Lung (tissue), 12 donors: Measurements from ENCODE around the gene STIM2. TPM values are rescaled to one million over a fixed set of nuclear protein-coding genes. Genes with fewer than 3 reads are reported as not detected.

Experiments
- ATAC-seq: fragments of 200-7000 bp; cut with Tn5 transposase; one replicate; pipeline ENCODE4 v1.9.1; 2020; ENCODE audit warnings: moderate number of reproducible peaks; ENCODE audit not compliant: insufficient read depth, low FRiP score
- DNase-seq, 3 donors: peaks; one replicate each; pipeline ENCODE4 v3.0.0-alpha.2; 2013 to 2017
- H3K27ac ChIP-seq, 2 donors: one replicate each; pipeline ENCODE4 v1.5.1; 2013; ENCODE audit warnings: mild to moderate bottlenecking in 2 of 2, moderate library complexity in 2 of 2, control low read depth in 1 of 2, inconsistent platforms in 1 of 2, low read depth in 1 of 2, low read length in 1 of 2
- H3K27me3 ChIP-seq, 3 donors: one replicate each; pipeline ENCODE4 v1.5.1; 2013; ENCODE audit warnings: low read length in 2 of 3; ENCODE audit not compliant: control insufficient read depth in 3 of 3, insufficient read depth in 3 of 3
- H3K36me3 ChIP-seq, 4 donors: one replicate each; pipeline ENCODE4 v1.5.1; 2013; ENCODE audit warnings: low read length in 4 of 4, mild to moderate bottlenecking in 1 of 4, moderate library complexity in 1 of 4; ENCODE audit not compliant: control insufficient read depth in 4 of 4, insufficient read depth in 4 of 4
- H3K4me1 ChIP-seq, 5 donors: one replicate each; pipeline ENCODE4 v1.5.1; 2013; ENCODE audit warnings: low read length in 5 of 5, mild to moderate bottlenecking in 2 of 5, moderate library complexity in 1 of 5; ENCODE audit not compliant: control insufficient read depth in 5 of 5, insufficient read depth in 5 of 5
- H3K4me3 ChIP-seq: one replicate; pipeline ENCODE4 v1.5.1; 2013; ENCODE audit warnings: mild to moderate bottlenecking, control low read depth, moderate library complexity
- H3K9ac ChIP-seq, 2 donors: one replicate each; pipeline ENCODE4 v1.5.1; 2013; ENCODE audit warnings: low read length in 2 of 2, control low read depth in 1 of 2; ENCODE audit not compliant: insufficient read depth in 1 of 2
- H3K9me3 ChIP-seq, 4 donors: one replicate each; pipeline ENCODE4 v1.5.1; 2013; ENCODE audit warnings: low read length in 3 of 4, mild to moderate bottlenecking in 1 of 4, moderate library complexity in 1 of 4; ENCODE audit not compliant: control insufficient read depth in 4 of 4, insufficient read depth in 3 of 4
- CTCF ChIP-seq: IDR thresholded peaks from 2 replicates; pipeline ENCODE4 v1.5.1; 2012; ENCODE audit warnings: mild to moderate bottlenecking; ENCODE audit errors: control extremely low read depth, extremely low read depth
- WGBS, 2 donors: extraction: QIAGEN DNeasy Blood & Tissue Kit; methylation state at CpG; one replicate each; pipeline ENCODE4 v1.1.7; 2013; 5-methylcytosine and 5-hydroxymethylcytosine counted together
- polyA plus RNA-seq, 2 donors: library from polyadenylated mRNA; stranded (reverse); fragments of 200-250 nt; gene quantifications; one replicate each; pipeline ENCODE4 v1.2.1, GENCODE V29; 2013
- total RNA-seq, 2 donors: library from RNA; depleted of rRNA in 1 of 2; stranded (reverse); fragments of >200 nt in 1 of 2; gene quantifications; one replicate each; pipeline ENCODE4 v1.2.1, GENCODE V29; 2014 to 2021
- donor health status: control.
- donor health status: control.
- donor health status: Bipolar disorder and iron deficiency.
- donor health status: healthy.
- donor health status: DM: yes; HTN: yes; CAD: no.

The STIM2 gene
- total and polyA plus RNA-seq, 4 donors, result 12.7 to 35.5 (median 25.9) TPM

GRCh38 chr4:27055221-27055760, 194.7 kb downstream of the STIM2 start:
- Histone ChIP-seq H3K9me3 (no peaks in the 10 kb centered on the region), H3K4me3 (no peak overlapping the region), H3K36me3 (no peaks in the 10 kb centered on the region), H3K9ac (no peak overlapping the region), H3K4me1 (peaks cover 0 to 5% (median 0%) of the 10 kb centered on the region in 5 donors), H3K27me3 (no peaks in the 10 kb centered on the region), H3K27ac (no peak overlapping the region)
- TF ChIP-seq CTCF, result no peak
- ATAC-seq (no peak), DNase-seq (no peak)
- WGBS, 2 donors, result 70 to 83% methylated on average over 3 of the region's 3 CpGs

- peaks cover 0 to 5% (median 0%) of the 10 kb centered on the region in 5 donors for H3K4me1 ChIP-seq
- H3K4me3 ChIP-seq, result no peak overlapping the region
- no peaks in the 10 kb centered on the region for H3K9me3 ChIP-seq
- H3K27ac ChIP-seq, result no peak overlapping the region
- ATAC-seq, result no peak
- H3K9ac ChIP-seq, result no peak overlapping the region
- WGBS, 2 donors, result 89 to 91% methylated on average over 16 of the region's 16 CpGs
- H3K36me3 ChIP-seq, result no peaks in the 10 kb centered on the region
- H3K27me3 ChIP-seq, result no peaks in the 10 kb centered on the region
- TF ChIP-seq CTCF, result no peak
- DNase-seq, result no peak
Measured at GRCh38 chr4:27056281-27056680, 195.6 kb downstream of the STIM2 start.

GRCh38 chr4:27057053-27057452, 196.4 kb downstream of the STIM2 start:
- Histone ChIP-seq H3K9me3 (no peaks in the 10 kb centered on the region), H3K9ac (no peak overlapping the region), H3K27me3 (no peaks in the 10 kb centered on the region), H3K4me3 (no peak overlapping the region), H3K36me3 (no peaks in the 10 kb centered on the region), H3K4me1 (peaks cover 0 to 4% (median 0%) of the 10 kb centered on the region in 5 donors), H3K27ac (no peak overlapping the region)
- ATAC-seq (no peak), DNase-seq (no peak)
- WGBS, 2 donors, result 85 to 93% methylated on average over 10 of the region's 10 CpGs
- no peak for TF ChIP-seq CTCF

GRCh38 chr4:27057662-27058061, 197.0 kb downstream of the STIM2 start:
- Histone ChIP-seq H3K27ac (no peak overlapping the region), H3K9me3 (no peaks in the 10 kb centered on the region), H3K36me3 (no peaks in the 10 kb centered on the region), H3K9ac (no peak overlapping the region), H3K4me1 (no peaks in the 10 kb centered on the region), H3K27me3 (no peaks in the 10 kb centered on the region), H3K4me3 (no peak overlapping the region)
- ATAC-seq (no peak), DNase-seq (no peak)
- 84 to 90% methylated on average over 6 of the region's 6 CpGs for WGBS, 2 donors
- no peak for TF ChIP-seq CTCF
